ENCODE measurements around the gene POC1B.

POC1B gene

GRCh38 chr12:89484470-89484869 lies 41.4 kb downstream of the POC1B start:
- no peak overlapping the region for H3K9ac ChIP-seq (ENCODE audit: low read length)
- H3K4me1 ChIP-seq (ENCODE audit: insufficient read depth, low read length, severe bottlenecking), result no peaks in the 10 kb centered on the region
- H3K9me2 ChIP-seq (ENCODE audit: low read depth, low read length), result no peaks in the 10 kb centered on the region
- H3K27me3 ChIP-seq (ENCODE audit: insufficient read depth, low read length), result no peaks in the 10 kb centered on the region
- H3F3A ChIP-seq (ENCODE audit: insufficient read depth, low read length), result no peaks in the 10 kb centered on the region
- H3K4me3 ChIP-seq (ENCODE audit: low read depth, low read length, poor library complexity, severe bottlenecking), result no peak overlapping the region
- no peak overlapping the region for H3K4me2 ChIP-seq (ENCODE audit: low read length)
- no peak overlapping the region for H3K27ac ChIP-seq (ENCODE audit: low read depth, low read length, poor library complexity, severe bottlenecking)
- no peaks in the 10 kb centered on the region for H4K20me1 ChIP-seq (ENCODE audit: insufficient read depth, low read length)
- H3K36me3 ChIP-seq (ENCODE audit: insufficient read depth, low read length), result no peaks in the 10 kb centered on the region
- no peaks in the 10 kb centered on the region for H3K9me3 ChIP-seq (ENCODE audit: low read length)
- H2AFZ ChIP-seq (ENCODE audit: low read length), result no peak overlapping the region
- TF ChIP-seq CTCF (IDR thresholded peaks at IDR 0.05; ENCODE audit: low read length) (no peak), EZH2 (IDR thresholded peaks at IDR 0.05; ENCODE audit: borderline replicate concordance, low read length) (no peak)
- H3K79me2 ChIP-seq (ENCODE audit: insufficient read depth, low read length), result no peaks in the 10 kb centered on the region

- TF ChIP-seq EZH2 (IDR thresholded peaks at IDR 0.05; ENCODE audit: borderline replicate concordance, low read length) (no peak), CTCF (IDR thresholded peaks at IDR 0.05; ENCODE audit: low read length) (no peak)
- Histone ChIP-seq H3K27me3 (ENCODE audit: insufficient read depth, low read length) (no peaks in the 10 kb centered on the region), H3K9ac (ENCODE audit: low read length) (no peak overlapping the region), H3K4me2 (ENCODE audit: low read length) (no peak overlapping the region), H3K27ac (ENCODE audit: low read depth, low read length, poor library complexity, severe bottlenecking) (no peak overlapping the region), H3K4me3 (ENCODE audit: low read depth, low read length, poor library complexity, severe bottlenecking) (no peak overlapping the region), H2AFZ (ENCODE audit: low read length) (no peak overlapping the region), H3F3A (ENCODE audit: insufficient read depth, low read length) (no peaks in the 10 kb centered on the region), H3K36me3 (ENCODE audit: insufficient read depth, low read length) (no peaks in the 10 kb centered on the region), H3K79me2 (ENCODE audit: insufficient read depth, low read length) (no peaks in the 10 kb centered on the region), H3K9me3 (ENCODE audit: low read length) (no peaks in the 10 kb centered on the region), H4K20me1 (ENCODE audit: insufficient read depth, low read length) (no peaks in the 10 kb centered on the region), H3K9me2 (ENCODE audit: low read depth, low read length) (no peaks in the 10 kb centered on the region), H3K4me1 (ENCODE audit: insufficient read depth, low read length, severe bottlenecking) (no peaks in the 10 kb centered on the region)
These were observed 44.5 kb downstream of the POC1B start for GRCh38 chr12:89481213-89481914.

GRCh38 chr12:89479982-89480381 lies 45.9 kb downstream of the POC1B start:
- no peak overlapping the region for H3K9ac ChIP-seq (ENCODE audit: low read length)
- H3K27ac ChIP-seq (ENCODE audit: low read depth, low read length, poor library complexity, severe bottlenecking), result no peak overlapping the region
- H3K36me3 ChIP-seq (ENCODE audit: insufficient read depth, low read length), result no peaks in the 10 kb centered on the region
- no peak overlapping the region for H3K4me2 ChIP-seq (ENCODE audit: low read length)
- no peaks in the 10 kb centered on the region for H3F3A ChIP-seq (ENCODE audit: insufficient read depth, low read length)
- no peak overlapping the region for H2AFZ ChIP-seq (ENCODE audit: low read length)
- H4K20me1 ChIP-seq (ENCODE audit: insufficient read depth, low read length), result no peaks in the 10 kb centered on the region
- H3K27me3 ChIP-seq (ENCODE audit: insufficient read depth, low read length), result no peaks in the 10 kb centered on the region
- TF ChIP-seq CTCF (IDR thresholded peaks at IDR 0.05; ENCODE audit: low read length) (no peak), EZH2 (IDR thresholded peaks at IDR 0.05; ENCODE audit: borderline replicate concordance, low read length) (no peak)
- no peak overlapping the region for H3K4me3 ChIP-seq (ENCODE audit: low read depth, low read length, poor library complexity, severe bottlenecking)
- no peaks in the 10 kb centered on the region for H3K4me1 ChIP-seq (ENCODE audit: insufficient read depth, low read length, severe bottlenecking)
- no peaks in the 10 kb centered on the region for H3K79me2 ChIP-seq (ENCODE audit: insufficient read depth, low read length)
- no peaks in the 10 kb centered on the region for H3K9me3 ChIP-seq (ENCODE audit: low read length)
- no peaks in the 10 kb centered on the region for H3K9me2 ChIP-seq (ENCODE audit: low read depth, low read length)

Measured in OCI-LY1 (cell line).